ENCODE results near the gene SEPTIN2.

Gene SEPTIN2

DNA sequence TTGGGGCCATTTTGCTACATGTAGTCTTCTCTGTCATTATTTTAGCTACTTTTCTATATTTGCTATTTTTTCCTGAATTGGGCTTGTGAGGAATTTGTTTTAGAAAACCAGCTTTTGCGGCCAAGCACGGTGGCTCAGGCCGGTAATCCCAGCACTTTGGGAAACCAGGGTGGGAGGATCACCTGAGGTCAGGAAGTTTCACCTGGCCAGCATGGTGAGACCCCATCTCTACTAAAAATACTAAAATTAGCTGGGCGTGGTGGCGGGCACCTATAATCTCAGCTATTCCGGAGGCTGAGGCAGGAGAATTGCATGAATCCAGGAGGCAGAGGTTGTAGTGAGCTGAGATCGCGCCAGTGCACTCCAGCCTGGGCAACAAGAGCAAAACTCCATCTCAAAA, 4.7 kb downstream of the SEPTIN2 start:
- Mint-ChIP-seq H3K27ac (peak overlapping the region; percentile 54 to 70 (median 57)), H3K9me3 (no peaks in the 10 kb centered on the region), H3K36me3 (ENCODE audit: low read depth) (peaks cover 44% of the 10 kb centered on the region), H3K27me3 (ENCODE audit: low read depth) (no peaks in the 10 kb centered on the region), H3K4me3 (peak overlapping the region; percentile 48 to 75 (median 59)), H3K4me1 (peaks cover 67% of the 10 kb centered on the region)
- TF ChIP-seq, protein P1, sequence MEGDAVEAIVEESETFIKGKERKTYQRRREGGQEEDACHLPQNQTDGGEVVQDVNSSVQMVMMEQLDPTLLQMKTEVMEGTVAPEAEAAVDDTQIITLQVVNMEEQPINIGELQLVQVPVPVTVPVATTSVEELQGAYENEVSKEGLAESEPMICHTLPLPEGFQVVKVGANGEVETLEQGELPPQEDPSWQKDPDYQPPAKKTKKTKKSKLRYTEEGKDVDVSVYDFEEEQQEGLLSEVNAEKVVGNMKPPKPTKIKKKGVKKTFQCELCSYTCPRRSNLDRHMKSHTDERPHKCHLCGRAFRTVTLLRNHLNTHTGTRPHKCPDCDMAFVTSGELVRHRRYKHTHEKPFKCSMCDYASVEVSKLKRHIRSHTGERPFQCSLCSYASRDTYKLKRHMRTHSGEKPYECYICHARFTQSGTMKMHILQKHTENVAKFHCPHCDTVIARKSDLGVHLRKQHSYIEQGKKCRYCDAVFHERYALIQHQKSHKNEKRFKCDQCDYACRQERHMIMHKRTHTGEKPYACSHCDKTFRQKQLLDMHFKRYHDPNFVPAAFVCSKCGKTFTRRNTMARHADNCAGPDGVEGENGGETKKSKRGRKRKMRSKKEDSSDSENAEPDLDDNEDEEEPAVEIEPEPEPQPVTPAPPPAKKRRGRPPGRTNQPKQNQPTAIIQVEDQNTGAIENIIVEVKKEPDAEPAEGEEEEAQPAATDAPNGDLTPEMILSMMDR (IDR thresholded peaks at IDR 0.05; ENCODE audit: unreplicated experiment in 3 of 3) = no peak

DNA sequence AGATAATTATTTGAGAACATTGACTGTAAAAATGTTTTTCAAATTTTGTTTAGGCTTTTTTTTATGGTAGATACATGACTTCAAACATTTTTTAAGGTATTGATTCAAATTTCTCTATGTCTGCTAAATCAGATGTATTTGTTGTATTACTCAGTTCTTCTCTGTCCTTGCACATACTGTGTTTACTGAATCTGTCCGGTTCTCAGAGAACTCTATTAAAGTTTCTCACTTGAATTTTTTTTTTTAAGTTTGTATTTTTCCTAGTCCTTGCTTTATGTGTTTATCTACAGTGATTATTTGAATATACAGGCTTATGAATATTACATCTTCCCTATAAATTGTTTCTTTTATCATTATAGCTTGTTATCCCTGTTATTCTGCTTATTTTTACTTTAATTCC, 5.3 kb downstream of the SEPTIN2 start:
- Mint-ChIP-seq H3K27ac (peak overlapping the region; percentile 52 to 70 (median 54)), H3K4me3 (peak overlapping the region; percentile 41 to 59 (median 54)), H3K4me1 (peaks cover 68% of the 10 kb centered on the region), H3K9me3 (no peaks in the 10 kb centered on the region), H3K27me3 (ENCODE audit: low read depth) (no peaks in the 10 kb centered on the region), H3K36me3 (ENCODE audit: low read depth) (peaks cover 47% of the 10 kb centered on the region)
- TF ChIP-seq, protein P1 (IDR thresholded peaks at IDR 0.05; ENCODE audit: unreplicated experiment in 3 of 3) = no peak

DNA sequence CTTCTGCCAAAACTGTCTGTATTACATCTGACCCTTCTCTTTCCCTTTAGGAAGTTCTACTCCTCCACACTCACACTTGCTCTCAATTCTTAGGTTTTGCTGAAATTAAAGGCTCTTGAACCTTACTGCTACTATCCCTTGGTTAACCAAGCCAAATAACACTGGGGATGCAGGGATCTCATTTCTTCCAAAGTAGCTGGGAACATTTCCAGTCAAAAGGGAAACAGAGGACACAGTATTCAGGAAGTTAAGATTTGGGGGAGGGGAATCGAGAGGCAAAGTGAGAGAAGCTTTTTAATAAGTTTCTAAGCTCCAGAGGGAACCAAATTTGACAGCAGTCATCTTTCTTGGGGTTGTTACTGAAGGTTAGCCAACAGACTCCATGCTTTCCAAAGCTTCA, 6.2 kb downstream of the SEPTIN2 start:
- H3K27ac Mint-ChIP-seq = peak overlapping the region; percentile 52 to 70 (median 54)
- peak overlapping the region; percentile 16 to 59 (median 47) for H3K4me3 Mint-ChIP-seq
- H3K36me3 Mint-ChIP-seq (ENCODE audit: low read depth) = peaks cover 56% of the 10 kb centered on the region
- H3K4me1 Mint-ChIP-seq = peaks cover 67% of the 10 kb centered on the region
- H3K27me3 Mint-ChIP-seq (ENCODE audit: low read depth) = no peaks in the 10 kb centered on the region
- no peaks in the 10 kb centered on the region for H3K9me3 Mint-ChIP-seq
- TF ChIP-seq, protein P1 (IDR thresholded peaks at IDR 0.05; ENCODE audit: unreplicated experiment in 3 of 3) = no peak

GRCh38 chr2:241323778-241324177, 8.1 kb downstream of the SEPTIN2 start:
- Mint-ChIP-seq H3K9me3 (peaks cover 3% of the 10 kb centered on the region), H3K27ac (peak overlapping the region; percentile 34 to 64 (median 62)), H3K4me3 (peak overlapping the region in 1 of 3 experiments; percentile 37), H3K27me3 (ENCODE audit: low read depth) (no peaks in the 10 kb centered on the region), H3K4me1 (peaks cover 49% of the 10 kb centered on the region), H3K36me3 (ENCODE audit: low read depth) (peaks cover 60% of the 10 kb centered on the region)
- TF ChIP-seq, protein P1 (IDR thresholded peaks at IDR 0.05; ENCODE audit: unreplicated experiment in 3 of 3) = no peak

DNA sequence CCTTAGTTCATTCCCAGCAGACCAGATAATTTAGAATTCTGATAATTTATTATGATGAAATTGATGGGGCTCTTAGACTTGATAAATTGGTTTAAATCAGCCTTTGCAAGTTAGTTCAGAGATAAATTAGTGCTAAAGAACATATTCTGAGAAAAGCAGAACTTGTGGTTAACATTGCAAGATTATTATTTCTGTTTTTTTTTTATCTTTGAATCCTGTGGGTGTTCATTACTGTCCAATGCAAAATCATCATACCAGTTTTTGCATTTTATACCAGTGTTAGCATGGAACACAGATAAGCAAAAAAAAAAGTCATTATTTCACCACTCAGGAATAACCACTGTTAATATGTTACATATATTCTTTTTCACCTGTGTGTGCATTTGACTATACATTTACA, 9.1 kb downstream of the SEPTIN2 start:
- H3K4me1 Mint-ChIP-seq = peaks cover 41% of the 10 kb centered on the region
- no peaks in the 10 kb centered on the region for H3K27me3 Mint-ChIP-seq (ENCODE audit: low read depth)
- TF ChIP-seq, protein P1 (IDR thresholded peaks at IDR 0.05; ENCODE audit: unreplicated experiment in 3 of 3) = no peak

GRCh38 chr2:241325257-241325656, 9.5 kb downstream of the SEPTIN2 start:
- peaks cover 36% of the 10 kb centered on the region for H3K4me1 Mint-ChIP-seq
- no peaks in the 10 kb centered on the region for H3K27me3 Mint-ChIP-seq (ENCODE audit: low read depth)
- H3K36me3 Mint-ChIP-seq (ENCODE audit: low read depth) = peaks cover 65% of the 10 kb centered on the region
- TF ChIP-seq, protein P1 (IDR thresholded peaks at IDR 0.05; ENCODE audit: unreplicated experiment in 3 of 3) = no peak
- H3K27ac Mint-ChIP-seq = peak overlapping the region in 2 of 3 experiments; percentile 1 to 11
- H3K4me3 Mint-ChIP-seq = no peak overlapping the region
- H3K9me3 Mint-ChIP-seq = peaks cover 3% of the 10 kb centered on the region

More for the DNA sequence above, 9.1 kb downstream of the SEPTIN2 start:
- peaks cover 65% of the 10 kb centered on the region for H3K36me3 Mint-ChIP-seq (ENCODE audit: low read depth)
- no peak overlapping the region for H3K4me3 Mint-ChIP-seq
- peak overlapping the region in 1 of 3 experiments; percentile 1 for H3K27ac Mint-ChIP-seq
- peaks cover 3% of the 10 kb centered on the region for H3K9me3 Mint-ChIP-seq
